Activated CD4-positive, alpha-beta T cell treated with anti-CD3 and anti-CD28 coated beads, Interleukin-2, amount 10 ng/mL, durations not matched to agents 7 days and 5 days (primary cell): Measurements from ENCODE around the gene DBNL. TPM values are rescaled to one million over a fixed set of nuclear protein-coding genes. Genes with fewer than 3 reads are reported as not detected.

Source experiments
- CTCF ChIA-PET: fragments of 350-600 bp; sonication (Branson Sonifier 250); formaldehyde crosslinking; loops from one replicate; lab custom pipeline; 2021; ENCODE audit warnings: antibody characterized with exemption; lab: Charles Lee
- POLR2A ChIA-PET: fragments of 350-600 bp; sonication (Branson Sonifier 250); formaldehyde crosslinking; loops from one replicate; lab custom pipeline; 2021; ENCODE audit warnings: antibody characterized with exemption; lab: Charles Lee
- DNase-seq: peaks from one replicate; pipeline ENCODE4 v3.0.0-alpha.2; 2020
- H3K27ac Mint-ChIP-seq: one replicate; pipeline ENCODE4 v1.8.0; 2021; ENCODE audit warnings: mild to moderate bottlenecking, moderate library complexity, mixed read lengths
- H3K27me3 Mint-ChIP-seq: one replicate; pipeline ENCODE4 v1.8.0; 2021; ENCODE audit warnings: mixed read lengths
- H3K36me3 Mint-ChIP-seq: one replicate; pipeline ENCODE4 v1.8.0; 2021; ENCODE audit warnings: low read depth, mixed read lengths
- H3K4me1 Mint-ChIP-seq: one replicate; pipeline ENCODE4 v1.8.0; 2021; ENCODE audit warnings: mixed read lengths
- H3K4me3 Mint-ChIP-seq: one replicate; pipeline ENCODE4 v1.8.0; 2021; ENCODE audit warnings: mild to moderate bottlenecking, moderate library complexity, mixed read lengths
- H3K9me3 Mint-ChIP-seq: one replicate; pipeline ENCODE4 v1.8.0; 2021; ENCODE audit warnings: mixed read lengths
- total RNA-seq, 2 experiments: library from RNA; stranded (reverse); gene quantifications; one replicate each; pipeline ENCODE4 v1.2.3, GENCODE V29; 2021

The DBNL gene
- total RNA-seq, 2 experiments from 2014 or later: 152 to 168 TPM

DNA sequence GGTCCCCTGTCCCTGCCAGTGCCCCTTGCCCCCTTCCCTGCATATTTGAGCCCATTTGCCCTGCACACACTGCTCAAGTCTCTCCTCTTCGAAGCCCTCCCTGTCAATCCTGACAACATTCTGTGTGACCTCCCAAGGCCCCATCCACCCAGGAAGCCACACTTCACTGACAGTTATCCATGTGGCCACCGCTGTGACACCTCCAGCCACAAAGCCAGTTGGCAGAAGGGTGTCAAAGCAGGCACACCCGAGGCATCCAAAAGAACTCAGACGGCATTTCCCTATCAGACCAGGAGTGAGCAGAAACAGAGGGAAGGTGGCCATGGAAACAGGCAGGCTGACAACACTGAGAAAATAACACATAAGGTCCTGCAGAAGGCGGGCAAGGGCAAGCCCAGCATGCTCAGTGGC is 33.2 kb downstream of the DBNL start:
- CTCF ChIA-PET: no interaction called here
- Mint-ChIP-seq H3K4me3 (no peak overlapping the region), H3K4me1 (peaks cover 29% of the 10 kb centered on the region), H3K36me3 (peaks cover 46% of the 10 kb centered on the region), H3K27me3 (no peaks in the 10 kb centered on the region), H3K9me3 (no peaks in the 10 kb centered on the region), H3K27ac (no peak overlapping the region)
- DNase-seq: no peak
- POLR2A ChIA-PET: no interaction called here

DNA sequence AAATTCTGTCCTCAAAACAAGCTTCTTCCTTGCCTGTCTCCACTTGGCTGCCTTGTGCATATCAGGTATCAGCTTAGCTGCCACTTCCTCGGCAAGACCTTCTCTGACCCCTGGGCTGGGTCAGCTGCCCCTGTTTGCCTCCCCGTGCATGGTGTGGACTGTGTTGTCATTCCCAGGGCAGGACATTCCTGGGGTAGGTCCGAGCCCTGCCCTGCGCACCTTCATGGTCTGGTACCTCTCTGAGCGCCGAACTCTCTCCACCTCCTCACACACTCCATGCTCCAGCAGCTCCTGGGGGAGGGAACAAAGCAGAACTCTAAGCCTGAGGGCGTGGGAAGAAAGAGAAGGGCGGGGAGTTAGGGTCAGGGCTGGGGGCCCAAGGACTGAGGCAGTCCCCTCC is 34.0 kb downstream of the DBNL start:
- POLR2A ChIA-PET: interaction anchor here (0.6 to 0.8 kb wide), 2 partner anchors 13 to 63 kb away, joined by 3 to 5 read pairs; no protein-coding TSS in a partner anchor
- CTCF ChIA-PET: no interaction called here
- peaks cover 35% of the 10 kb centered on the region for H3K4me1 Mint-ChIP-seq

DNA sequence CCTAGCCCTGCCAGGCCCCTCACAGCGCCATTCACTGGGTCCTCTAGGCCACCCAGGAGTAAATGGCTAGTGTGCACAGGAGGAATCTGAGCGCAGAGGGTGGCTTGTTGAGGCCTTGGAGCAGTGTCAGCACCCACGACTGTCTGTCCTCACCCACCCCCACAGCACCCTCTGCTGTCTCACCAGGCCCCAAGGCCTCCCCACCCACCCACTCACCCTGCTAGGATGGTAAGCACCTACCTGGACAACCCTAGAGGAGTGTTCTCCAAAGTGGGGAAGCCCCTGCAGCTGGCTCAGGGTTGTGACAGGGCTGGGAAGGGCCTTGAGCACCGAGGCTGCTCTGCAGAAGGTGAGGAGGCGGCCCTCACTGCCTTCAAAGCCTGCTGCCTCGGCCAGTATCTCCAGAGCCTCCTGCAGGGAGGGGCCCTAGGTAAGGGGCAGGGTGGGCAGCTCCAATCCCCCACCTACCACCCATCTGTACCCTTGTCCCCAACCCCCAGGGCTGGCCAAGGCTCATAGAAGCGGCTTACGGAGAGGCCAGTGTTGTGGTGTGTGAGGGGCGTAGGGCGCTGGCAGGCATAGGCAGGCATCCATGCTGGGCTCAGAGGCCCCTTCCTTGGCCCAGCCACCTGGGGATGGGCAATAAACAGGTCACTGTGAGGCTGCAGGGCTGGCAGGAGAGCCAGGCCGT is 35.0 kb downstream of the DBNL start:
- Mint-ChIP-seq H3K27ac (no peak overlapping the region), H3K4me3 (no peak overlapping the region), H3K9me3 (no peaks in the 10 kb centered on the region), H3K27me3 (no peaks in the 10 kb centered on the region), H3K4me1 (peaks cover 37% of the 10 kb centered on the region), H3K36me3 (peaks cover 36% of the 10 kb centered on the region)
- ChIA-PET CTCF (no interaction called here), POLR2A (no interaction called here)
- no peak for DNase-seq

More for the DNA sequence above, 34.0 kb downstream of the DBNL start:
- no peaks in the 10 kb centered on the region for H3K27me3 Mint-ChIP-seq
- no peaks in the 10 kb centered on the region for H3K9me3 Mint-ChIP-seq
- H3K27ac Mint-ChIP-seq: no peak overlapping the region
- no peak for DNase-seq
- H3K4me3 Mint-ChIP-seq: no peak overlapping the region
- H3K36me3 Mint-ChIP-seq: peaks cover 41% of the 10 kb centered on the region

DNA sequence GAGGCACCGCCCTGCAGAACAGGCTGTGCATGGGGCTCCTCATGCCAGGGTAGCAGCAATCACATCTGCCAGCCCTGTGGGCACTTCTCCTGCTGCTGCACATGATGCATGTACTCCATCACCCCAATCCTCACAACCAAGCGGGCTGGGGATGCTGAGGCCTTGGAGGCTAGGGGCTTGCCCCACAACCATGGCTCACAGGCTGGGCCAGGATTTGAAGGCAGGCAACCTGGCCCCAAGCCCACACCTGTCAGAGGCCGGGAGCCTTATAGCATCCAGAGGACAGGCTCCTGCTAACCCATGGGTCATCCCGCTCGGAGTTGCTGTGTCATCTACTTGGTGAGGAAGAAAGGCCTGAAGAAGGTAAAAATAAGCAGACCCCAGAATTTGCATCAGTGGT is 35.6 kb downstream of the DBNL start:
- Mint-ChIP-seq H3K4me1 (peaks cover 37% of the 10 kb centered on the region), H3K4me3 (no peak overlapping the region), H3K36me3 (peaks cover 35% of the 10 kb centered on the region), H3K9me3 (no peaks in the 10 kb centered on the region), H3K27me3 (no peaks in the 10 kb centered on the region), H3K27ac (no peak overlapping the region)
- ChIA-PET POLR2A (no interaction called here), CTCF (no interaction called here)
- DNase-seq: no peak

GRCh38 chr7:44080686-44081265 is 36.3 kb downstream of the DBNL start:
- peaks cover 37% of the 10 kb centered on the region for H3K4me1 Mint-ChIP-seq
- H3K27ac Mint-ChIP-seq: peak overlapping the region; percentile 84
- H3K27me3 Mint-ChIP-seq: no peaks in the 10 kb centered on the region
- ChIA-PET POLR2A (interaction anchor here (0.9 kb wide), 1 partner anchor 493 kb away, joined by 3 read pairs; no protein-coding TSS in a partner anchor), CTCF (interaction anchor here (0.7 to 1.4 kb wide), 9 partner anchors 13 to 555 kb away, joined by 3 to 5 read pairs (median 3); partner anchors contain the start of genes DBNL and NUDCD3)
- peaks cover 30% of the 10 kb centered on the region for H3K36me3 Mint-ChIP-seq
- H3K4me3 Mint-ChIP-seq: peak overlapping the region; percentile 86
- H3K9me3 Mint-ChIP-seq: no peaks in the 10 kb centered on the region
- DNase-seq: no peak

DNA sequence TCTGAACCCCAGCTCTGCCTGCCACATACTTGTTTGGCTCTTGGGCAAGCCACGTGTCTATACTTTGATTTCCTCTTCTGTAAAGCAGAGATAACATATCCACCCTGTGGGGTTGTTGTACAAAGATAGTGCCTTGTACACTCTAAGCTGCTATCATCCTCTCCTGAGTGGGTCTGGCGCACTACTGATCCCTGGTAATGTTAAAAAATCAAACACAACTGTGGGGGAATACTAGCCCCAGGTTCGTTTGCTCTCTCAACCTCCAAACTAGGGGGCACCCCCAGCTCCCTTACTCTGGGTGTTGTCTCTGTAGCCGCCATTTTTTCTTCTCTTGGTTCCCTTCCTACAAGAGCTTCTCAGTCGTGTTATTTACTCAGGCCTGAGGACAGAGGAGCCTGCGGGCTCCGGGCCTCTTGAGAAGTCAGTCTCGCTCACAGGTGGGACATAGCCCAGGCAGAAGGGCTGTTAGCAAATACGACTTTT is 36.8 kb downstream of the DBNL start:
- Mint-ChIP-seq H3K36me3 (peaks cover 27% of the 10 kb centered on the region), H3K4me1 (peaks cover 37% of the 10 kb centered on the region), H3K9me3 (no peaks in the 10 kb centered on the region), H3K27me3 (no peaks in the 10 kb centered on the region), H3K4me3 (peak overlapping the region; percentile 86), H3K27ac (peak overlapping the region; percentile 84)
- peak; percentile 37 for DNase-seq
- POLR2A ChIA-PET: interaction anchor here (0.6 to 0.9 kb wide), 3 partner anchors 13 to 493 kb away, joined by 3 to 9 read pairs (median 3); no protein-coding TSS in a partner anchor
- CTCF ChIA-PET: interaction anchor here (0.6 to 1.4 kb wide), 11 partner anchors 13 to 554 kb away, joined by 3 to 5 read pairs (median 3); partner anchors contain the start of genes DBNL and NUDCD3

DNA sequence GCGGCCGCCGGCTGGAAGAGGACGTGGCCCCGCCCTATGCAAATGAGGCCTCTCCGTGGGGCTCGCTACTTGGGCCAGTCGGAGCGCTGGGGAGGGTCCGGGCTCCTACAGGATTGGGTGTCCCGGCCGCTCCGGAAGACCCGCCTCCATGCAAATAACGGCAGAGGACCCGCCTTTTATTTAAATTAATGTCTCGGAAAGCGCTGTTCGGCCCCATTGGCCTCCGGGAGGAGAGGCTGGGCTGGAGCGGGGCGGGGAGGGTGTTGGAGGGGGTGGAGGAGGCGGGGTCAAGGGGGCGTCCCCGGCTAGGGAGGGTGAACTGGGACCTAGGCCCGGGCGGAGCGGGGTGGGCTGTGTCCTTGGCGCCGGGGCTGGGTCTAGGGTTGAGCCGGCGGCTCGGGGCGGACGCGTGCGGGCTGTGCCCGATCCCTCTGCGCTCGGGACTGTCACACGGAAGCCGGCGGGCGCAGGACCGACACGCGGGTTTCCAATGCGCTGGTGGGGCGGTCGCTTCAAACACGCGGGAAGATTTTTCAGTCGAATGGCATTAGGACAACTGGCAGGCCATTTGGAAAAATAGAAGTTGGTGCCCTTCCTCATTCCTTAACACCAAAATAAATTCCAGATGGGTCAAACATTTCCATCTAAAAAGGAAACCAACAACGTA is 38.2 kb downstream of the DBNL start:
- Mint-ChIP-seq H3K36me3 (peaks cover 21% of the 10 kb centered on the region), H3K27me3 (no peaks in the 10 kb centered on the region), H3K4me1 (peaks cover 34% of the 10 kb centered on the region), H3K9me3 (no peaks in the 10 kb centered on the region), H3K4me3 (peak overlapping the region; percentile 86), H3K27ac (peak overlapping the region; percentile 83)
- CTCF ChIA-PET: no interaction called here
- DNase-seq: peak; percentile 99
- POLR2A ChIA-PET: no interaction called here

- Mint-ChIP-seq H3K27ac (no peak overlapping the region), H3K4me1 (peaks cover 25% of the 10 kb centered on the region), H3K36me3 (peaks cover 12% of the 10 kb centered on the region), H3K27me3 (no peaks in the 10 kb centered on the region), H3K4me3 (peak overlapping the region; percentile 62), H3K9me3 (no peaks in the 10 kb centered on the region)
- DNase-seq: no peak
- POLR2A ChIA-PET: no interaction called here
- CTCF ChIA-PET: interaction anchor here (0.9 to 1.1 kb wide), 2 partner anchors 10 to 14 kb away, joined by 3 to 5 read pairs; no protein-coding TSS in a partner anchor
Observed at GRCh38 chr7:44083796-44084195, 39.3 kb downstream of the DBNL start.

- H3K27me3 Mint-ChIP-seq: no peaks in the 10 kb centered on the region
- H3K4me1 Mint-ChIP-seq: peaks cover 23% of the 10 kb centered on the region
- ChIA-PET POLR2A (interaction anchor here (0.7 kb wide), 1 partner anchor 112 kb away, joined by 8 read pairs; no protein-coding TSS in a partner anchor), CTCF (interaction anchor here (0.7 to 1.0 kb wide), 2 partner anchors 12 to 1485 kb away, joined by 3 to 5 read pairs; no protein-coding TSS in a partner anchor)
- peaks cover 9% of the 10 kb centered on the region for H3K36me3 Mint-ChIP-seq
- no peaks in the 10 kb centered on the region for H3K9me3 Mint-ChIP-seq
- H3K27ac Mint-ChIP-seq: no peak overlapping the region
- no peak overlapping the region for H3K4me3 Mint-ChIP-seq
- DNase-seq: no peak
Observed at GRCh38 chr7:44084701-44085100, 40.2 kb downstream of the DBNL start.

GRCh38 chr7:44085546-44085945 is 41.0 kb downstream of the DBNL start:
- peaks cover 9% of the 10 kb centered on the region for H3K36me3 Mint-ChIP-seq
- no peak for DNase-seq
- no peaks in the 10 kb centered on the region for H3K27me3 Mint-ChIP-seq
- POLR2A ChIA-PET: no interaction called here
- H3K4me1 Mint-ChIP-seq: peaks cover 20% of the 10 kb centered on the region
- H3K9me3 Mint-ChIP-seq: no peaks in the 10 kb centered on the region
- no peak overlapping the region for H3K4me3 Mint-ChIP-seq
- CTCF ChIA-PET: interaction anchor here (1.0 kb wide), 2 partner anchors 11 to 27 kb away, joined by 3 to 5 read pairs; no protein-coding TSS in a partner anchor
- H3K27ac Mint-ChIP-seq: no peak overlapping the region

DNA sequence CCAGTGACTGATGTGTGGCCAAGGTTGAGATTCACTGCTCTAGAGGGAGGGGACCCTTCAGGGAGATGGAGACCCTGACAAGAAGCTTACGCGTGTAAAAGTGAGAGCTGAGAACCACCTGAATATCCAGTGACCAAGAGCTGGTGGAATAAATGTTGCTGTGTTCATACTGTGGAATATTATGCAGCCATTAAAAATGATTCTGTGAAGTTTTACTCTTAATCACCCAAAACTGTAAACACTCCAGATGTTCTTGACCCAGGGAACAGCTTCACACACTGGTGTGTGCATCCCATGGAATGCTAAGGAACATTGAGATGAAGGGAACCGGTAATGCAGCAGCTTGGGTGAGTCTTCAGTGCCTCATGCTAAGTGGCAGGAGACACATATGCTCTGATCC is 42.1 kb downstream of the DBNL start:
- no peaks in the 10 kb centered on the region for H3K9me3 Mint-ChIP-seq
- POLR2A ChIA-PET: no interaction called here
- no peak overlapping the region for H3K27ac Mint-ChIP-seq
- H3K4me3 Mint-ChIP-seq: no peak overlapping the region
- no peaks in the 10 kb centered on the region for H3K27me3 Mint-ChIP-seq
- H3K36me3 Mint-ChIP-seq: peaks cover 2% of the 10 kb centered on the region
- no peak for DNase-seq
- peaks cover 10% of the 10 kb centered on the region for H3K4me1 Mint-ChIP-seq
- CTCF ChIA-PET: interaction anchor here (0.7 to 2.4 kb wide), 5 partner anchors 10 to 39 kb away, joined by 3 to 10 read pairs (median 3); partner anchors contain the start of gene POLD2
